Neural cell (in vitro differentiated cells): ENCODE measurements around the gene MEGF11. TPM values are rescaled to one million over a fixed set of nuclear protein-coding genes. Genes with fewer than 3 reads are reported as not detected.

Source experiments
- H2AFZ ChIP-seq: fragments of 200-600, 300-800 bp; sonication (generic), shearing (Covaris generic); 2 replicates; pipeline ENCODE4 v1.6.0; 2014; ENCODE audit warnings: low read depth, mild to moderate bottlenecking, antibody characterized with exemption, low read length, moderate library complexity
- H3F3A ChIP-seq: fragments of 200-600 bp; shearing (Covaris generic); 2 replicates; pipeline ENCODE4 v1.6.1; 2016; ENCODE audit warnings: mild to moderate bottlenecking, moderate library complexity, mixed read lengths, antibody characterized with exemption, low read length; ENCODE audit not compliant: insufficient read depth, poor library complexity, severe bottlenecking
- H3K27ac ChIP-seq: fragments of 200-600, 300-800 bp; sonication (generic), shearing (Covaris generic); 2 replicates; pipeline ENCODE4 v1.5.1; 2014; ENCODE audit warnings: mild to moderate bottlenecking, low read length, moderate library complexity
- H3K27me3 ChIP-seq: fragments of 300-800, 200-600 bp; sonication (generic), shearing (Covaris generic); 2 replicates; pipeline ENCODE4 v1.6.0; 2014; ENCODE audit warnings: mild to moderate bottlenecking, low read depth, low read length, moderate library complexity; ENCODE audit not compliant: insufficient read depth
- H3K36me3 ChIP-seq: fragments of 300-800, 200-600 bp; sonication (generic), shearing (Covaris generic); 2 replicates; pipeline ENCODE4 v1.5.1; 2014; ENCODE audit warnings: mild to moderate bottlenecking, antibody characterized with exemption, low read length, moderate library complexity; ENCODE audit not compliant: insufficient read depth
- H3K4me2 ChIP-seq: fragments of 300-800, 200-600 bp; sonication (generic), shearing (Covaris generic); 2 replicates; pipeline ENCODE4 v1.6.0; 2014; ENCODE audit warnings: mild to moderate bottlenecking, low read length
- H3K4me3 ChIP-seq: fragments of 300-800, 200-600 bp; sonication (generic), shearing (Covaris generic); 2 replicates; pipeline ENCODE4 v1.5.1; 2014; ENCODE audit warnings: mild to moderate bottlenecking, low read length, moderate library complexity
- H3K79me2 ChIP-seq: fragments of 200-600 bp; shearing (Covaris generic); replicated peaks from 2 replicates; pipeline ENCODE4 v1.6.0; 2014; ENCODE audit warnings: mild to moderate bottlenecking, low read length, moderate library complexity; ENCODE audit not compliant: insufficient read depth
- H3K9ac ChIP-seq: fragments of 300-800, 200-600 bp; sonication (generic), shearing (Covaris generic); 2 replicates; pipeline ENCODE4 v1.6.1; 2016; ENCODE audit warnings: mild to moderate bottlenecking, low read length, mixed read lengths
- H3K9me2 ChIP-seq: fragments of 200-600 bp; shearing (Covaris generic); 2 replicates; pipeline ENCODE4 v1.6.1; 2016; ENCODE audit warnings: mild to moderate bottlenecking, low read length, mixed read lengths; ENCODE audit not compliant: insufficient read depth
- H3K9me3 ChIP-seq: fragments of 200-600, 300-800 bp; sonication (generic), shearing (Covaris generic); 2 replicates; pipeline ENCODE4 v1.6.1; 2016; ENCODE audit warnings: mild to moderate bottlenecking, mixed run types, low read length, moderate library complexity, mixed read lengths
- H4K20me1 ChIP-seq: fragments of 200-600 bp; shearing (Covaris generic); 2 replicates; pipeline ENCODE4 v1.6.1; 2016; ENCODE audit warnings: mild to moderate bottlenecking, mixed run types; ENCODE audit not compliant: insufficient read depth
- EP300 ChIP-seq: fragments of 450-650 bp; conservative IDR thresholded peaks from 2 replicates; pipeline ENCODE4 v1.6.1; 2014; ENCODE audit warnings: antibody characterized with exemption, mild to moderate bottlenecking, moderate library complexity; ENCODE audit not compliant: poor library complexity, severe bottlenecking
- EZH2 ChIP-seq: fragments of 200-600, 300-800 bp; shearing (Covaris generic), sonication (generic); IDR thresholded peaks from 2 replicates; pipeline ENCODE4 v1.6.1; 2014; ENCODE audit warnings: antibody characterized with exemption, low read length, borderline replicate concordance, mild to moderate bottlenecking; ENCODE audit not compliant: insufficient read depth, poor library complexity, severe bottlenecking
- MXI1 ChIP-seq: fragments of 450-650 bp; conservative IDR thresholded peaks from 2 replicates; pipeline ENCODE4 v1.6.1; 2014; ENCODE audit warnings: antibody characterized with exemption, mild to moderate bottlenecking; ENCODE audit not compliant: poor library complexity, severe bottlenecking
- POLR2AphosphoS5 ChIP-seq: IDR thresholded peaks from 2 replicates; pipeline ENCODE4 v1.6.1; 2012
- SMC3 ChIP-seq: fragments of 450-650 bp; conservative IDR thresholded peaks from 2 replicates; pipeline ENCODE4 v1.6.1; 2014; ENCODE audit warnings: antibody characterized with exemption, mild to moderate bottlenecking, moderate library complexity; ENCODE audit not compliant: poor library complexity
- TAF1 ChIP-seq: IDR thresholded peaks from 2 replicates; pipeline ENCODE4 v1.6.1; 2012; ENCODE audit warnings: low read depth
- polyA plus RNA-seq: library from polyadenylated mRNA; depleted of rRNA; stranded (reverse); fragments of >200 nt; gene quantifications from 2 replicates; pipeline ENCODE4 v1.2.3, GENCODE V29; 2014
- TF ChIP-seq, protein P1 (sequence below): IDR thresholded peaks from 2 replicates; pipeline ENCODE4 v1.6.1; 2012; ENCODE audit warnings: borderline replicate concordance
- TF ChIP-seq, protein P2 (sequence below): fragments of 450-650 bp; IDR thresholded peaks from 2 replicates; pipeline ENCODE4 v1.5.1; 2014; ENCODE audit warnings: antibody characterized with exemption, mild to moderate bottlenecking, moderate library complexity; ENCODE audit not compliant: poor library complexity, severe bottlenecking

The MEGF11 gene
- polyA plus RNA-seq, 1 donor from 2014 or later: 0.64 TPM

DNA sequence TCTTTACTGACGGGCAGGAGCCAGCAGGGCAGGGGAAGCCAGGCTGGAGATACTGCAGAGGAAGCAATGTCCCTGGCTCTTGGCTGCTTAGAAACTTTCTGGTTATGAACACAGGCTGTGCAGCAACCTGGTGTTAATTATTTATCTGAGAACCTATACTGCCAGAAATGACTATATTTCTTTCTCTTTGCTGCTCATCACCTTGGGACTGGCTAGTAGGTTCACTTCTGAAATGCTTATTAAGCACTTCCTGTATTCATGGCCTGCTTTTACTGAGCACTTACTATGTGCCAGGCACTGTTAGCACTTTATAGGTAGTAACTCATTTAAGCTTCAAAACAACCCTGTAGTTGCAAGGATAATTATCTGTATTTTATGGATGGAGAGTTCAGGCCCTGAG, 326.7 kb downstream of the MEGF11 start:
- Histone ChIP-seq H3K79me2 (no peaks in the 10 kb centered on the region), H3K9ac (no peak overlapping the region), H3K4me3 (no peak overlapping the region), H3K4me2 (no peak overlapping the region), H3K27ac (no peak overlapping the region), H3K27me3 (no peaks in the 10 kb centered on the region), H4K20me1 (no peaks in the 10 kb centered on the region), H3F3A (no peaks in the 10 kb centered on the region), H3K9me3 (no peaks in the 10 kb centered on the region), H3K36me3 (no peaks in the 10 kb centered on the region), H3K9me2 (no peaks in the 10 kb centered on the region), H2AFZ (no peak overlapping the region)
- TF ChIP-seq SMC3 (no peak), MXI1 (no peak), POLR2AphosphoS5 (no peak)
- TF ChIP-seq, protein P1, sequence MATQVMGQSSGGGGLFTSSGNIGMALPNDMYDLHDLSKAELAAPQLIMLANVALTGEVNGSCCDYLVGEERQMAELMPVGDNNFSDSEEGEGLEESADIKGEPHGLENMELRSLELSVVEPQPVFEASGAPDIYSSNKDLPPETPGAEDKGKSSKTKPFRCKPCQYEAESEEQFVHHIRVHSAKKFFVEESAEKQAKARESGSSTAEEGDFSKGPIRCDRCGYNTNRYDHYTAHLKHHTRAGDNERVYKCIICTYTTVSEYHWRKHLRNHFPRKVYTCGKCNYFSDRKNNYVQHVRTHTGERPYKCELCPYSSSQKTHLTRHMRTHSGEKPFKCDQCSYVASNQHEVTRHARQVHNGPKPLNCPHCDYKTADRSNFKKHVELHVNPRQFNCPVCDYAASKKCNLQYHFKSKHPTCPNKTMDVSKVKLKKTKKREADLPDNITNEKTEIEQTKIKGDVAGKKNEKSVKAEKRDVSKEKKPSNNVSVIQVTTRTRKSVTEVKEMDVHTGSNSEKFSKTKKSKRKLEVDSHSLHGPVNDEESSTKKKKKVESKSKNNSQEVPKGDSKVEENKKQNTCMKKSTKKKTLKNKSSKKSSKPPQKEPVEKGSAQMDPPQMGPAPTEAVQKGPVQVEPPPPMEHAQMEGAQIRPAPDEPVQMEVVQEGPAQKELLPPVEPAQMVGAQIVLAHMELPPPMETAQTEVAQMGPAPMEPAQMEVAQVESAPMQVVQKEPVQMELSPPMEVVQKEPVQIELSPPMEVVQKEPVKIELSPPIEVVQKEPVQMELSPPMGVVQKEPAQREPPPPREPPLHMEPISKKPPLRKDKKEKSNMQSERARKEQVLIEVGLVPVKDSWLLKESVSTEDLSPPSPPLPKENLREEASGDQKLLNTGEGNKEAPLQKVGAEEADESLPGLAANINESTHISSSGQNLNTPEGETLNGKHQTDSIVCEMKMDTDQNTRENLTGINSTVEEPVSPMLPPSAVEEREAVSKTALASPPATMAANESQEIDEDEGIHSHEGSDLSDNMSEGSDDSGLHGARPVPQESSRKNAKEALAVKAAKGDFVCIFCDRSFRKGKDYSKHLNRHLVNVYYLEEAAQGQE: no peak

DNA sequence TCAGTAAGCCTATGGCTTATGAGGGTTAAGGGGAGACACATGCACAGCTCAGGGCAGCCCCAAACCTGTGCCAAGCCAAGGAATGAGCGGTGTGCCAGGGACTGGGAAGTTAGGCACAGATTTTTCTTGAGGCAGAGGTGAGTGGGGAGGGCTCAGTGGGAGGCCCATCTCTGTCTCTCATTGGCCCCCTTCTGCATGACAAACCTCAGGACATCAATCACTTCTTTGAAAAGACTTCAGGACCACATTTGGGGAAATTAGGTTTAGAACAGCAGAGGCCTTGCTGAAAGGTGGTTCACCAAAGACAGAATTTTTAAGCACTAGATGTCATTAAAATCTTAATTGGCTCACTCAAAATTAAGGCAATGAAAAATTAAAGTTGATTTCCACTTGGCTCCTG, 327.1 kb downstream of the MEGF11 start:
- no peaks in the 10 kb centered on the region for H3K9me3 ChIP-seq
- no peak for TF ChIP-seq EP300
- TF ChIP-seq TAF1: no peak
- no peak for TF ChIP-seq POLR2AphosphoS5
- TF ChIP-seq, protein P2, sequence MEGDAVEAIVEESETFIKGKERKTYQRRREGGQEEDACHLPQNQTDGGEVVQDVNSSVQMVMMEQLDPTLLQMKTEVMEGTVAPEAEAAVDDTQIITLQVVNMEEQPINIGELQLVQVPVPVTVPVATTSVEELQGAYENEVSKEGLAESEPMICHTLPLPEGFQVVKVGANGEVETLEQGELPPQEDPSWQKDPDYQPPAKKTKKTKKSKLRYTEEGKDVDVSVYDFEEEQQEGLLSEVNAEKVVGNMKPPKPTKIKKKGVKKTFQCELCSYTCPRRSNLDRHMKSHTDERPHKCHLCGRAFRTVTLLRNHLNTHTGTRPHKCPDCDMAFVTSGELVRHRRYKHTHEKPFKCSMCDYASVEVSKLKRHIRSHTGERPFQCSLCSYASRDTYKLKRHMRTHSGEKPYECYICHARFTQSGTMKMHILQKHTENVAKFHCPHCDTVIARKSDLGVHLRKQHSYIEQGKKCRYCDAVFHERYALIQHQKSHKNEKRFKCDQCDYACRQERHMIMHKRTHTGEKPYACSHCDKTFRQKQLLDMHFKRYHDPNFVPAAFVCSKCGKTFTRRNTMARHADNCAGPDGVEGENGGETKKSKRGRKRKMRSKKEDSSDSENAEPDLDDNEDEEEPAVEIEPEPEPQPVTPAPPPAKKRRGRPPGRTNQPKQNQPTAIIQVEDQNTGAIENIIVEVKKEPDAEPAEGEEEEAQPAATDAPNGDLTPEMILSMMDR: no peak
- TF ChIP-seq EZH2: no peak
- TF ChIP-seq, protein P1: no peak
- H3K27ac ChIP-seq: no peak overlapping the region
- no peaks in the 10 kb centered on the region for H3K27me3 ChIP-seq
- no peak overlapping the region for H3K4me3 ChIP-seq
- H3K79me2 ChIP-seq: no peaks in the 10 kb centered on the region
- H3K9me2 ChIP-seq: no peaks in the 10 kb centered on the region
- H3K9ac ChIP-seq: no peak overlapping the region
- no peaks in the 10 kb centered on the region for H4K20me1 ChIP-seq
- H2AFZ ChIP-seq: no peak overlapping the region
- H3F3A ChIP-seq: no peaks in the 10 kb centered on the region
- no peak overlapping the region for H3K4me2 ChIP-seq
- H3K36me3 ChIP-seq: no peaks in the 10 kb centered on the region
